ENCODE measurements around the gene TGFB2. TPM values are rescaled to one million over a fixed set of nuclear protein-coding genes. Genes with fewer than 3 reads are reported as not detected.

The TGFB2 gene
- polyA plus RNA-seq, 1 donor (not counting 4 experiments of a cell fraction or from before 2014, with no cell fraction given) = 21.5 TPM

- H3K27me3 ChIP-seq (ENCODE audit: control insufficient read depth, extremely low read depth, insufficient read depth, low read length) = no peaks in the 10 kb centered on the region
- H3K9me3 ChIP-seq (ENCODE audit: control insufficient read depth, low read depth, low read length) = no peaks in the 10 kb centered on the region
- H3K4me1 ChIP-seq (ENCODE audit: control insufficient read depth, extremely low read depth, insufficient read depth, low read length) = peaks cover 33% of the 10 kb centered on the region
- no peak for DNase-seq (ENCODE audit: low read depth, low spot score)
- H3K27ac ChIP-seq (ENCODE audit: control insufficient read depth, insufficient read depth, low read length) = no peak overlapping the region
- H3K79me2 ChIP-seq (ENCODE audit: control insufficient read depth, insufficient read depth, low read length) = peaks cover 43% of the 10 kb centered on the region
- H3K4me2 ChIP-seq (ENCODE audit: control insufficient read depth, extremely low read depth, insufficient read depth, low read depth, low read length) = no peak overlapping the region
- no peaks in the 10 kb centered on the region for H4K20me1 ChIP-seq (ENCODE audit: control insufficient read depth, extremely low read depth, insufficient read depth, low read length)
- no peak for TF ChIP-seq CTCF (optimal IDR thresholded peaks at IDR 0.05 in 1 of 3, IDR thresholded peaks at IDR 0.05 in 1 of 3, conservative IDR thresholded peaks at IDR 0.05 in 1 of 3; ENCODE audit: extremely low read depth in 1 of 3, insufficient read depth in 2 of 3, low read length in 3 of 3)
- no peak for TF ChIP-seq EZH2 (IDR thresholded peaks at IDR 0.05; ENCODE audit: low read length)
- peaks cover 2 to 6% of the 10 kb centered on the region in 2 experiments for H3K36me3 ChIP-seq (ENCODE audit: control insufficient read depth in 2 of 2, extremely low read depth in 1 of 2, insufficient read depth in 2 of 2, low read length in 2 of 2)
- dilution Hi-C loops (cut with MboI; ENCODE audit: extremely low pct_ligation_motif_present, low sequenced_read_pairs) = no loop called here
- H2AFZ ChIP-seq (ENCODE audit: control insufficient read depth, low read length) = no peak overlapping the region
- no peak overlapping the region for H3K4me3 ChIP-seq (ENCODE audit: control insufficient read depth in 2 of 3, extremely low read depth in 1 of 3, insufficient read depth in 2 of 3, low read depth in 1 of 3, low read length in 3 of 3)
- no peak overlapping the region for H3K9ac ChIP-seq (ENCODE audit: control insufficient read depth, extremely low read depth, insufficient read depth, low read length)
- no peaks in the 10 kb centered on the region for H3K9me1 ChIP-seq (ENCODE audit: control insufficient read depth, extremely low read depth, insufficient read depth, low read length)
- no peak for FAIRE-seq
Measured at GRCh38 chr1:218366322-218367052, 21.4 kb downstream of the TGFB2 start.

- H3K9ac ChIP-seq (ENCODE audit: control insufficient read depth, extremely low read depth, insufficient read depth, low read length) = no peak overlapping the region
- H3K4me2 ChIP-seq (ENCODE audit: control insufficient read depth, extremely low read depth, insufficient read depth, low read depth, low read length) = no peak overlapping the region
- H4K20me1 ChIP-seq (ENCODE audit: control insufficient read depth, extremely low read depth, insufficient read depth, low read length) = no peaks in the 10 kb centered on the region
- H3K9me3 ChIP-seq (ENCODE audit: control insufficient read depth, low read depth, low read length) = no peaks in the 10 kb centered on the region
- H3K4me1 ChIP-seq (ENCODE audit: control insufficient read depth, extremely low read depth, insufficient read depth, low read length) = peaks cover 33% of the 10 kb centered on the region
- no peaks in the 10 kb centered on the region for H3K27me3 ChIP-seq (ENCODE audit: control insufficient read depth, extremely low read depth, insufficient read depth, low read length)
- no peak overlapping the region for H3K27ac ChIP-seq (ENCODE audit: control insufficient read depth, insufficient read depth, low read length)
- dilution Hi-C loops (cut with MboI; ENCODE audit: extremely low pct_ligation_motif_present, low sequenced_read_pairs) = no loop called here
- H3K79me2 ChIP-seq (ENCODE audit: control insufficient read depth, insufficient read depth, low read length) = peaks cover 44% of the 10 kb centered on the region
- TF ChIP-seq EZH2 (IDR thresholded peaks at IDR 0.05; ENCODE audit: low read length) (no peak), CTCF (optimal IDR thresholded peaks at IDR 0.05 in 1 of 3, IDR thresholded peaks at IDR 0.05 in 1 of 3, conservative IDR thresholded peaks at IDR 0.05 in 1 of 3; ENCODE audit: extremely low read depth in 1 of 3, insufficient read depth in 2 of 3, low read length in 3 of 3) (no peak)
- no peak overlapping the region for H3K4me3 ChIP-seq (ENCODE audit: control insufficient read depth in 2 of 3, extremely low read depth in 1 of 3, insufficient read depth in 2 of 3, low read depth in 1 of 3, low read length in 3 of 3)
- peaks cover 2 to 6% of the 10 kb centered on the region in 2 experiments for H3K36me3 ChIP-seq (ENCODE audit: control insufficient read depth in 2 of 2, extremely low read depth in 1 of 2, insufficient read depth in 2 of 2, low read length in 2 of 2)
- no peak overlapping the region for H2AFZ ChIP-seq (ENCODE audit: control insufficient read depth, low read length)
- DNase-seq (ENCODE audit: low read depth, low spot score) = no peak
- no peaks in the 10 kb centered on the region for H3K9me1 ChIP-seq (ENCODE audit: control insufficient read depth, extremely low read depth, insufficient read depth, low read length)
- no peak for FAIRE-seq
Measured at GRCh38 chr1:218367118-218367517, 22.0 kb downstream of the TGFB2 start.

Data from keratinocyte (primary cell).